ENCODE data around the gene SLC7A4. TPM values are rescaled to one million over a fixed set of nuclear protein-coding genes. Genes with fewer than 3 reads are reported as not detected.

SLC7A4 gene
- total and polyA plus RNA-seq, 8 donors, result 0.14 to 3.0 (median 0.40) TPM

- TF ChIP-seq CTCF (IDR thresholded peaks at IDR 0.05), result no peak
- intact Hi-C loops (cut with DNase I), result no loop called here
- peak; percentile 97 for ATAC-seq
These were observed 13.4 kb upstream of the SLC7A4 start, which contains the start of gene LRRC74B for GRCh38 chr22:21045585-21046294. Gene LRRC74B, plus strand, starts transcription at chr22:21045946. Its CDS starts 41 bp downstream, at chr22:21045987.

GRCh38 chr22:21044931-21045584 lies 12.7 kb upstream of the SLC7A4 start:
- Histone ChIP-seq H3K27ac (peak overlapping the region in 1 of 2 donors; percentile 23), H3K9me3 (no peaks in the 10 kb centered on the region), H3K4me1 (peaks cover 7 to 13% of the 10 kb centered on the region in 2 donors), H3K36me3 (no peaks in the 10 kb centered on the region), H3K4me3 (peak overlapping the region; percentile 13 to 31), H3K27me3 (peaks cover 0 to 34% of the 10 kb centered on the region in 2 donors)
- DNase-seq (peak in 1 of 4 donors; percentile 51), ATAC-seq (peak; percentile 17)
- intact Hi-C loops (cut with DNase I), result no loop called here
- TF ChIP-seq CTCF (IDR thresholded peaks at IDR 0.05), result no peak

More at GRCh38 chr22:21045585-21046294, 13.4 kb upstream of the SLC7A4 start, which contains the start of gene LRRC74B:
- Histone ChIP-seq H3K4me3 (peak within 1 kb of the TSS; percentile 13 to 31), H3K4me1 (peaks cover 7 to 13% of the 10 kb centered on the region in 2 donors), H3K27ac (peak within 1 kb of the TSS in 1 of 2 donors; percentile 23), H3K9me3 (no peaks in the 10 kb centered on the region), H3K27me3 (peaks cover 0 to 34% of the 10 kb centered on the region in 2 donors), H3K36me3 (no peaks in the 10 kb centered on the region)
- DNase-seq, result peak; percentile 87 to 95 (median 91)

GRCh38 chr22:21043860-21044535 lies 11.6 kb upstream of the SLC7A4 start:
- Histone ChIP-seq H3K9me3 (no peaks in the 10 kb centered on the region), H3K36me3 (no peaks in the 10 kb centered on the region), H3K27me3 (peaks cover 0 to 34% of the 10 kb centered on the region in 2 donors), H3K4me3 (no peak overlapping the region), H3K27ac (no peak overlapping the region), H3K4me1 (peaks cover 7 to 13% of the 10 kb centered on the region in 2 donors)
- ATAC-seq (no peak), DNase-seq (peak in 1 of 4 donors; percentile 25)
- no peak for TF ChIP-seq CTCF (IDR thresholded peaks at IDR 0.05)
- intact Hi-C loops (cut with DNase I), result no loop called here

- Histone ChIP-seq H3K36me3 (no peaks in the 10 kb centered on the region), H3K4me1 (peaks cover 7 to 13% of the 10 kb centered on the region in 2 donors), H3K27ac (no peak overlapping the region), H3K9me3 (no peaks in the 10 kb centered on the region), H3K27me3 (peaks cover 0 to 34% of the 10 kb centered on the region in 2 donors), H3K4me3 (no peak overlapping the region)
- intact Hi-C loops (cut with DNase I), result no loop called here
- DNase-seq (peak in 1 of 4 donors; percentile 20), ATAC-seq (no peak)
- no peak for TF ChIP-seq CTCF (IDR thresholded peaks at IDR 0.05)
These were observed 10.9 kb upstream of the SLC7A4 start for GRCh38 chr22:21042978-21043859.
